ENCODE results near the gene DEDD. TPM values are rescaled to one million over a fixed set of nuclear protein-coding genes. Genes with fewer than 3 reads are reported as not detected.

The DEDD gene
- total RNA-seq, 4 donors from 2014 or later = 27.5 to 34.6 (median 31.1) TPM

DNA sequence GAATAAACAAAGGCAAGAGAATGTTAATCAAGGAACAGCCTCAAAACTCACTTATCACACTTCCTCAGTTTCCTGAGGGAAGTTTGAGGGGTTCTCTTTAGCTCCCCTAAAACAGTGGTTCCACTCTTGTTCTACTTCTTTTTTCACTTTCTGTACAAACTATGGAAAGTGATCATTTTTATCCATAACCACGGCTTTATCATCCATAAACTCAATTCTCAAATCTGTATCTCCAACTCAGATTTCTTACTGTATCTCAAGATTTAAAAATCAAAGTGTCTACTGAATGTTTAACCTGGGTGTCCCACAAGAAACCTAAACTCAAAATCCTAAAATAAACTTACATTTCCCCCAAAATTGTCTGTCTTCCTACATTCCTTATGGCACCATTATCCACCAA, 18.6 kb downstream of the DEDD start:
- Histone ChIP-seq H3K4me3 (replicated peaks in 1 of 3) (no peak overlapping the region), H3K4me1 (peaks cover 15 to 19% of the 10 kb centered on the region in 2 donors), H3K36me3 (no peaks in the 10 kb centered on the region), H3K27me3 (no peaks in the 10 kb centered on the region), H3K9me3 (no peaks in the 10 kb centered on the region), H3K27ac (no peak overlapping the region)
- intact Hi-C loops (cut with DNase I) = no loop called here
- 90 to 91% methylated on average over 1 of the region's 1 CpG for WGBS, 2 donors
- TF ChIP-seq POLR2A (IDR thresholded peaks at IDR 0.05) = no peak
- TF ChIP-seq, protein P1, sequence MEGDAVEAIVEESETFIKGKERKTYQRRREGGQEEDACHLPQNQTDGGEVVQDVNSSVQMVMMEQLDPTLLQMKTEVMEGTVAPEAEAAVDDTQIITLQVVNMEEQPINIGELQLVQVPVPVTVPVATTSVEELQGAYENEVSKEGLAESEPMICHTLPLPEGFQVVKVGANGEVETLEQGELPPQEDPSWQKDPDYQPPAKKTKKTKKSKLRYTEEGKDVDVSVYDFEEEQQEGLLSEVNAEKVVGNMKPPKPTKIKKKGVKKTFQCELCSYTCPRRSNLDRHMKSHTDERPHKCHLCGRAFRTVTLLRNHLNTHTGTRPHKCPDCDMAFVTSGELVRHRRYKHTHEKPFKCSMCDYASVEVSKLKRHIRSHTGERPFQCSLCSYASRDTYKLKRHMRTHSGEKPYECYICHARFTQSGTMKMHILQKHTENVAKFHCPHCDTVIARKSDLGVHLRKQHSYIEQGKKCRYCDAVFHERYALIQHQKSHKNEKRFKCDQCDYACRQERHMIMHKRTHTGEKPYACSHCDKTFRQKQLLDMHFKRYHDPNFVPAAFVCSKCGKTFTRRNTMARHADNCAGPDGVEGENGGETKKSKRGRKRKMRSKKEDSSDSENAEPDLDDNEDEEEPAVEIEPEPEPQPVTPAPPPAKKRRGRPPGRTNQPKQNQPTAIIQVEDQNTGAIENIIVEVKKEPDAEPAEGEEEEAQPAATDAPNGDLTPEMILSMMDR (IDR thresholded peaks at IDR 0.05) = no peak
- DNase-seq = no peak

DNA sequence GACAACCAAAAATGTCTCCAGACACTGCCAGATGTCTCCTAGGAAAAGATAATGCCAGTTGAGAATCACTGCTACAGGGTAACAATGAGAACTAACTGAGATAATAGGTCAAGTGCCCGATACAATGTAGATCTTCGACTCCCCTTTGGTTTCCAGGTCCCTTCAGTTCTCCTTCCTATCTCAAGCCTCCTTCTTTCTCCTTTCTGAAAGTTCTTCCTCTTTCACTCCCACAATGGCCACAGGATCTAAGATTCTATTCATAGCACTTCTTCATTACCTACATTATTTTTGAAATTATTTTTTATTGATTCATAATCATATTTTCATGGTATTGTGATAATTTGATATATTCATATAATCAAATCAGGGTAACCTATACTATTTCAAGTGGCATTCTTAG, 20.9 kb downstream of the DEDD start:
- Histone ChIP-seq H3K27me3 (no peaks in the 10 kb centered on the region), H3K9me3 (no peaks in the 10 kb centered on the region), H3K36me3 (no peaks in the 10 kb centered on the region), H3K4me1 (peaks cover 2 to 8% of the 10 kb centered on the region in 2 donors), H3K4me3 (replicated peaks in 1 of 3) (no peak overlapping the region), H3K27ac (no peak overlapping the region)
- TF ChIP-seq, protein P1 (IDR thresholded peaks at IDR 0.05) = no peak
- no peak for TF ChIP-seq POLR2A (IDR thresholded peaks at IDR 0.05)
- no peak for DNase-seq
- intact Hi-C loops (cut with DNase I) = no loop called here
- WGBS, 2 donors = 79 to 91% methylated on average over 2 of the region's 2 CpGs

DNA sequence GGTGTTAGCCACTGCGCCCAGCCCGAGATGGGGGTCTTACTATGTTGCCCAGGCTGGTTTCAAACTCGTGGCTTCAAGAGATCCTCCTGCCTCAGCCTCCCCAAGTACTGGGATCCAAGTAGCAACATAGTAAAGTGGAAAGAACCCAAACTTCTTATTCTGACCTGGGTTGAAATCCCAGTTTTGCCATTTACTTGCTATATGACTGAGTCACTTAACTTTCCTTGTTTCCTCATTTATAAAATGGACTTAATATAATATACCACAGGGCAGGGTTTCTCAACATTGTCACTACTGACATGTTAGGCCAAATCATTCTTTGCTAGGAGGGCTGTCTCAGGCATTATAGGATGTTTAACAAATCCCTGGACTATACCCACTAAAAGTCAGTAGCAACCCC, 21.4 kb downstream of the DEDD start:
- Histone ChIP-seq H3K27ac (no peak overlapping the region), H3K27me3 (no peaks in the 10 kb centered on the region), H3K9me3 (no peaks in the 10 kb centered on the region), H3K4me1 (peaks cover 0 to 3% of the 10 kb centered on the region in 2 donors), H3K4me3 (replicated peaks in 1 of 3) (no peak overlapping the region), H3K36me3 (no peaks in the 10 kb centered on the region)
- no peak for DNase-seq
- no peak for TF ChIP-seq POLR2A (IDR thresholded peaks at IDR 0.05)
- TF ChIP-seq, protein P1 (IDR thresholded peaks at IDR 0.05) = no peak
- intact Hi-C loops (cut with DNase I) = no loop called here
- WGBS, 2 donors = 93 to 96% methylated on average over 3 of the region's 3 CpGs

DNA sequence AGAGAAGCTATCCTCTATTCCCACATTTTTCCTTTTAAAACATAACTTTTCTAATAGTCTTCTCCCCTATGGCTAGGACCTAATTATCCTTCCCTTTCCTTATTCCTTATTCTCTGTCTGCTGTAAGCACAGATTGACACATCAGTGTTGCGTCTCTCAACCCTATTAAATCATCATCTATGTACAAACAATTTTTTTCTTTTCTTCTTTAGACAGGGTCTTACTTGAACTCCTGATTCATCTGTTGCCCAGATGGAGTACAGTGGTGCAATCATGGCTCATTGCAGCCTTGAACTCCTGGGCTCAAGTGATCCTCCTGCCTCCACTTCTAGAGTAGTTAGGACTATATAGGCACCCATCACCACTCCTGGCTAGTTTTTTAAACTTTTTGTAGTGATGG, 26.0 kb downstream of the DEDD start:
- no peak overlapping the region for H3K4me3 ChIP-seq (replicated peaks in 1 of 3)
- no peak for DNase-seq
- 97 to 98% methylated on average over 1 of the region's 1 CpG for WGBS, 2 donors
- no peaks in the 10 kb centered on the region for H3K27me3 ChIP-seq
- TF ChIP-seq, protein P1 (IDR thresholded peaks at IDR 0.05) = no peak
- intact Hi-C loops (cut with DNase I) = no loop called here
- no peak overlapping the region for H3K27ac ChIP-seq
- no peaks in the 10 kb centered on the region for H3K9me3 ChIP-seq
- no peaks in the 10 kb centered on the region for H3K4me1 ChIP-seq
- peaks cover 3 to 6% of the 10 kb centered on the region in 2 donors for H3K36me3 ChIP-seq

DNA sequence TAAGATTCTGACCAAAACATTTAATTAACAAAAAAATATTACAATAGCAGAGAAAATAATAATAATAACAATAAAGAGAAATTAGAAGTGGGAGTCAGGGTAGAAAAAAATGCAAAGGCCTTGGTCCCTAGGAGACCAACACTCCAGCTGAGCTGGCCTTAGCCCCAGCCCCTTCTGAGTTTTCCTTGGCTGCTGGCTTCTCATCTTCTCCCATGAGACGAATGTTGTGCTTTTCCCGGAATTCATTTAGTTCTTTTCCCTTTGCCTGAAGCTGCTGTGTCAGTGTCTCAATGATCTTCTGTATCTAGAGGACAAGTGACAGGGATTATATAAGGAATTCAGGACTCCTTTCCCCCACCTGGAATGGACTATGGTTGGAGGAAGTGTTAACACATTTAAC, 31.9 kb downstream of the DEDD start:
- H3K9me3 ChIP-seq = no peaks in the 10 kb centered on the region
- no peaks in the 10 kb centered on the region for H3K27me3 ChIP-seq
- H3K4me3 ChIP-seq (replicated peaks in 1 of 3) = no peak overlapping the region
- TF ChIP-seq, protein P1 (IDR thresholded peaks at IDR 0.05) = no peak
- TF ChIP-seq POLR2A (IDR thresholded peaks at IDR 0.05) = no peak
- intact Hi-C loops (cut with DNase I) = no loop called here
- H3K36me3 ChIP-seq = peaks cover 3 to 6% of the 10 kb centered on the region in 2 donors
- WGBS, 2 donors = 68 to 78% methylated on average over 2 of the region's 2 CpGs
- no peak overlapping the region for H3K27ac ChIP-seq
- peaks cover 7 to 8% of the 10 kb centered on the region in 2 donors for H3K4me1 ChIP-seq
- no peak for DNase-seq
